ENCODE results near the gene DIP2A.

DIP2A gene

GRCh38 chr21:46527801-46528200 is 69.1 kb downstream of the DIP2A start:
- H3K36me3 ChIP-seq (ENCODE audit: low read length), result peaks cover 6% of the 10 kb centered on the region; the same call in 1 of the 2 replicates
- H3K9me3 ChIP-seq (ENCODE audit: insufficient read depth, low read length), result no peaks in the 10 kb centered on the region
- H3K4me2 ChIP-seq (ENCODE audit: low read depth, low read length, poor library complexity, severe bottlenecking), result no peak overlapping the region
- no peaks in the 10 kb centered on the region for H4K20me1 ChIP-seq (ENCODE audit: low read depth, low read length)
- H3K9ac ChIP-seq (ENCODE audit: low read length), result no peak overlapping the region
- H2AFZ ChIP-seq (ENCODE audit: low read depth, low read length, severe bottlenecking), result no peak overlapping the region
- H3K27ac ChIP-seq (ENCODE audit: low read depth, low read length), result no peak overlapping the region
- no peaks in the 10 kb centered on the region for H3K9me2 ChIP-seq (replicated peaks; ENCODE audit: insufficient read depth, low read length)
- no peaks in the 10 kb centered on the region for H3K79me2 ChIP-seq (ENCODE audit: insufficient read depth, low read length)
- H3F3A ChIP-seq (ENCODE audit: insufficient read depth), result peaks cover 3% of the 10 kb centered on the region; the same call in 1 of the 2 replicates
- no peak overlapping the region for H3K4me3 ChIP-seq (ENCODE audit: insufficient read depth, low read length, poor library complexity, severe bottlenecking)
- H3K27me3 ChIP-seq (ENCODE audit: low read length), result no peaks in the 10 kb centered on the region
- TF ChIP-seq EZH2phosphoT487 (conservative IDR thresholded peaks at IDR 0.05; ENCODE audit: low read length) (no peak), CTCF (IDR thresholded peaks at IDR 0.05; ENCODE audit: insufficient read depth, low read length, poor library complexity, severe bottlenecking) (no peak)

- no peaks in the 10 kb centered on the region for H3K27me3 ChIP-seq (ENCODE audit: low read length)
- H3K27ac ChIP-seq (ENCODE audit: low read depth, low read length), result no peak overlapping the region
- peaks cover 7% of the 10 kb centered on the region; the same call in 1 of the 2 replicates for H3K36me3 ChIP-seq (ENCODE audit: low read length)
- no peak for TF ChIP-seq CTCF (IDR thresholded peaks at IDR 0.05; ENCODE audit: insufficient read depth, low read length, poor library complexity, severe bottlenecking)
- TF ChIP-seq EZH2phosphoT487 (conservative IDR thresholded peaks at IDR 0.05; ENCODE audit: low read length), result no peak
- H4K20me1 ChIP-seq (ENCODE audit: low read depth, low read length), result no peaks in the 10 kb centered on the region
- H3K9ac ChIP-seq (ENCODE audit: low read length), result no peak overlapping the region
- H3K79me2 ChIP-seq (ENCODE audit: insufficient read depth, low read length), result no peaks in the 10 kb centered on the region
- H3K9me3 ChIP-seq (ENCODE audit: insufficient read depth, low read length), result no peaks in the 10 kb centered on the region
- no peak overlapping the region for H3K4me2 ChIP-seq (ENCODE audit: low read depth, low read length, poor library complexity, severe bottlenecking)
- H2AFZ ChIP-seq (ENCODE audit: low read depth, low read length, severe bottlenecking), result no peak overlapping the region
- peaks cover 3% of the 10 kb centered on the region; the same call in 1 of the 2 replicates for H3F3A ChIP-seq (ENCODE audit: insufficient read depth)
- no peak overlapping the region for H3K4me3 ChIP-seq (ENCODE audit: insufficient read depth, low read length, poor library complexity, severe bottlenecking)
- no peaks in the 10 kb centered on the region for H3K9me2 ChIP-seq (replicated peaks; ENCODE audit: insufficient read depth, low read length)
Observed at GRCh38 chr21:46532080-46532479, 73.4 kb downstream of the DIP2A start.

- H3K4me2 ChIP-seq (ENCODE audit: low read depth, low read length, poor library complexity, severe bottlenecking), result no peak overlapping the region
- H3K4me3 ChIP-seq (ENCODE audit: insufficient read depth, low read length, poor library complexity, severe bottlenecking), result no peak overlapping the region
- H3K9me3 ChIP-seq (ENCODE audit: insufficient read depth, low read length), result no peaks in the 10 kb centered on the region
- TF ChIP-seq CTCF (IDR thresholded peaks at IDR 0.05; ENCODE audit: insufficient read depth, low read length, poor library complexity, severe bottlenecking), result no peak
- H3K27me3 ChIP-seq (ENCODE audit: low read length), result no peaks in the 10 kb centered on the region
- no peak overlapping the region for H2AFZ ChIP-seq (ENCODE audit: low read depth, low read length, severe bottlenecking)
- peaks cover 3% of the 10 kb centered on the region; the same call in 1 of the 2 replicates for H3F3A ChIP-seq (ENCODE audit: insufficient read depth)
- H3K79me2 ChIP-seq (ENCODE audit: insufficient read depth, low read length), result no peaks in the 10 kb centered on the region
- H4K20me1 ChIP-seq (ENCODE audit: low read depth, low read length), result no peaks in the 10 kb centered on the region
- H3K27ac ChIP-seq (ENCODE audit: low read depth, low read length), result no peak overlapping the region
- no peaks in the 10 kb centered on the region for H3K9me2 ChIP-seq (replicated peaks; ENCODE audit: insufficient read depth, low read length)
- H3K9ac ChIP-seq (ENCODE audit: low read length), result no peak overlapping the region
- H3K36me3 ChIP-seq (ENCODE audit: low read length), result peaks cover 5% of the 10 kb centered on the region; the same call in 1 of the 2 replicates
Observed at GRCh38 chr21:46537026-46537425, 78.3 kb downstream of the DIP2A start.

Data from SU-DHL-6 (cell line).